ENCODE results near the gene ITGA7. TPM values are rescaled to one million over a fixed set of nuclear protein-coding genes. Genes with fewer than 3 reads are reported as not detected.
A peak's percentile ranks its signal among the peaks of the same experiment; 100 is the strongest.

The ITGA7 gene
- total RNA-seq, 1 experiment from 2014 or later, result 2.5 TPM

DNA sequence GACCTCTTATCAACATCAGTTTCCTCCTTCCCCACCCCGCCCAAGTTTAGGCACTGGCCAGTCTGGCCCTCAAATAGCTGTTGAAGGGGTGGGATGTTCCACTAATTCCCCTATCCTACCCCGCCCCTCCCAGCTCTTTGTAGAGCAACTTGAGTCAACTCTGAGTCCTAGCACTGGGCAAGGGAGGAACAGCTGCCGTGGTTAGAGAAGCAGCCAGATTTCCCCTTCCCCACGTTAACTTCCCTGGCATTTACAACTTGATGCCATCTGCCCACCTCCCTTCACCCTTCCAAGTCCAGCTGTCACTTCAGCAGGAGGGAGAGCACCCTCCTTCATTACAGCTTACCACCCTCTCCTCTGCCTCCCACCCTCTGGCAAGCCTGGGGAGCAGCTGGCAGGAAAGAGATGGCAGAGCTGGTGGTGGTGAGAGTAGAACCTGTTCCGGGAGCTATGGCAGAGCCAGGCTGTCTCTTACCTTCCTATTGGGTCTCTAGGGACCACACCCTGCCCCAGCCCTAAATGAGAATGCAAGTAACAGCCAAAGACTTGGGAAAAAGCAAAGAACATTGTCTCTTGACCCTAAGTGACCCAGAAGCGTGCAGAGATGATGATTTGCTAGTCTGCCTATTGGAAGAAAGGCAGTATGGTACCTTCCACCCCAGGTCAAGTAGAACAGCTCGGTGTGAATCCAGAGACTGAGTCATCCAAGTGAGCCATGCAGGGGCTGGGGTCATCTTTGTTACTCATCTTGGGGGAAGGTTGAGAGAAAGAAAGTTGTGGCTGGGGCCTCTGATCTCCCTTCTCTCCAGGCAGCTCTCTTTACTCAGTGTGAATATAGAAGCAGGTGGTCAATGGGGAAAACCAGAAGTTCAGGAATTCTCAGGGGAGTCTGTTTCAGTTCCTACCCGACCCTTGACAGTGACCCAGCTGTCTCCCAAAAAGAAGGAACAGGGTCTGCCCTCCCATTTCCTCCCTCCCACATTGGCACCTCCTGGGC lies 9.6 kb upstream of the ITGA7 start:
- Histone ChIP-seq H3K27ac (ENCODE audit: low read length) (peak overlapping the region; percentile 93), H3K4me3 (ENCODE audit: low read depth in 2 of 2, low read length in 2 of 2) (peak overlapping the region; percentile 70 to 78), H3K27me3 (ENCODE audit: control insufficient read depth, insufficient read depth, low read length) (no peaks in the 10 kb centered on the region), H3K4me1 (ENCODE audit: control insufficient read depth, insufficient read depth, low read length) (peaks cover 29% of the 10 kb centered on the region), H3K36me3 (ENCODE audit: control insufficient read depth, insufficient read depth, low read length) (no peaks in the 10 kb centered on the region), H3K9me3 (ENCODE audit: control insufficient read depth, insufficient read depth, low read depth, low read length) (no peaks in the 10 kb centered on the region)
- ChIA-PET POLR2A (no interaction called here), CTCF (interaction anchor here (0.8 to 1.1 kb wide), 2 partner anchors 36 to 61 kb away, joined by 4 to 7 read pairs; a partner anchor contains a TSS)
- intact Hi-C loops (cut with micrococcal nuclease; ENCODE audit: unreplicated experiment) (no loop called here), in situ Hi-C loops (cut with HindIII; ENCODE audit: low pct_unique_long_range_greater_than_20kb, low sequenced_read_pairs) (no loop called here)
- ATAC-seq (no peak), DNase-seq (ENCODE audit: low read depth, low spot score) (no peak)
- TF ChIP-seq, protein P1, sequence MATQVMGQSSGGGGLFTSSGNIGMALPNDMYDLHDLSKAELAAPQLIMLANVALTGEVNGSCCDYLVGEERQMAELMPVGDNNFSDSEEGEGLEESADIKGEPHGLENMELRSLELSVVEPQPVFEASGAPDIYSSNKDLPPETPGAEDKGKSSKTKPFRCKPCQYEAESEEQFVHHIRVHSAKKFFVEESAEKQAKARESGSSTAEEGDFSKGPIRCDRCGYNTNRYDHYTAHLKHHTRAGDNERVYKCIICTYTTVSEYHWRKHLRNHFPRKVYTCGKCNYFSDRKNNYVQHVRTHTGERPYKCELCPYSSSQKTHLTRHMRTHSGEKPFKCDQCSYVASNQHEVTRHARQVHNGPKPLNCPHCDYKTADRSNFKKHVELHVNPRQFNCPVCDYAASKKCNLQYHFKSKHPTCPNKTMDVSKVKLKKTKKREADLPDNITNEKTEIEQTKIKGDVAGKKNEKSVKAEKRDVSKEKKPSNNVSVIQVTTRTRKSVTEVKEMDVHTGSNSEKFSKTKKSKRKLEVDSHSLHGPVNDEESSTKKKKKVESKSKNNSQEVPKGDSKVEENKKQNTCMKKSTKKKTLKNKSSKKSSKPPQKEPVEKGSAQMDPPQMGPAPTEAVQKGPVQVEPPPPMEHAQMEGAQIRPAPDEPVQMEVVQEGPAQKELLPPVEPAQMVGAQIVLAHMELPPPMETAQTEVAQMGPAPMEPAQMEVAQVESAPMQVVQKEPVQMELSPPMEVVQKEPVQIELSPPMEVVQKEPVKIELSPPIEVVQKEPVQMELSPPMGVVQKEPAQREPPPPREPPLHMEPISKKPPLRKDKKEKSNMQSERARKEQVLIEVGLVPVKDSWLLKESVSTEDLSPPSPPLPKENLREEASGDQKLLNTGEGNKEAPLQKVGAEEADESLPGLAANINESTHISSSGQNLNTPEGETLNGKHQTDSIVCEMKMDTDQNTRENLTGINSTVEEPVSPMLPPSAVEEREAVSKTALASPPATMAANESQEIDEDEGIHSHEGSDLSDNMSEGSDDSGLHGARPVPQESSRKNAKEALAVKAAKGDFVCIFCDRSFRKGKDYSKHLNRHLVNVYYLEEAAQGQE (IDR thresholded peaks at IDR 0.05; ENCODE audit: insufficient read depth in 1 of 2, low read depth in 2 of 2, low read length in 1 of 2), result no peak
- TF ChIP-seq SIN3A (IDR thresholded peaks at IDR 0.05; ENCODE audit: borderline replicate concordance, insufficient read depth, low read depth, low read length) (no peak), CTCF (IDR thresholded peaks at IDR 0.05) (no peak), TCF7L2 (IDR thresholded peaks at IDR 0.05; ENCODE audit: low read depth, low read length) (no peak), POLR2AphosphoS5 (IDR thresholded peaks at IDR 0.05; ENCODE audit: low read depth, low read length) (no peak)
- BruUV-seq (replicated peaks), result no TSS peak

GRCh38 chr12:55716582-55716957 lies 8.9 kb upstream of the ITGA7 start:
- in situ Hi-C loops (cut with HindIII; ENCODE audit: low pct_unique_long_range_greater_than_20kb, low sequenced_read_pairs), result no loop called here
- ChIA-PET POLR2A (interaction anchor here (0.9 kb wide), 1 partner anchor 12 kb away, joined by 3 read pairs; the partner anchor contains the start of gene CD63), CTCF (interaction anchor here (0.8 to 1.1 kb wide), 2 partner anchors 35 to 60 kb away, joined by 4 to 7 read pairs; a partner anchor contains a TSS)

More at GRCh38 chr12:55716582-55716957, 8.9 kb upstream of the ITGA7 start:
- ATAC-seq (peak; percentile 20), DNase-seq (ENCODE audit: low read depth, low spot score) (no peak)
- H3K4me1 ChIP-seq (ENCODE audit: control insufficient read depth, insufficient read depth, low read length), result peaks cover 28% of the 10 kb centered on the region
- no peaks in the 10 kb centered on the region for H3K9me3 ChIP-seq (ENCODE audit: control insufficient read depth, insufficient read depth, low read depth, low read length)
- H3K27me3 ChIP-seq (ENCODE audit: control insufficient read depth, insufficient read depth, low read length), result no peaks in the 10 kb centered on the region
- peak overlapping the region; percentile 93 for H3K27ac ChIP-seq (ENCODE audit: low read length)
- no peaks in the 10 kb centered on the region for H3K36me3 ChIP-seq (ENCODE audit: control insufficient read depth, insufficient read depth, low read length)
- TSS peak; percentile 68 for BruUV-seq (replicated peaks)
- intact Hi-C loops (cut with micrococcal nuclease; ENCODE audit: unreplicated experiment), result no loop called here
- H3K4me3 ChIP-seq (ENCODE audit: low read depth in 2 of 2, low read length in 2 of 2), result peak overlapping the region; percentile 70 to 78
- no peak for TF ChIP-seq POLR2AphosphoS5 (IDR thresholded peaks at IDR 0.05; ENCODE audit: low read depth, low read length)
- TF ChIP-seq CTCF (IDR thresholded peaks at IDR 0.05), result no peak
- TF ChIP-seq, protein P1 (IDR thresholded peaks at IDR 0.05; ENCODE audit: insufficient read depth in 1 of 2, low read depth in 2 of 2, low read length in 1 of 2), result no peak
- TF ChIP-seq SIN3A (IDR thresholded peaks at IDR 0.05; ENCODE audit: borderline replicate concordance, insufficient read depth, low read depth, low read length), result no peak
- no peak for TF ChIP-seq TCF7L2 (IDR thresholded peaks at IDR 0.05; ENCODE audit: low read depth, low read length)

Measured in Panc1 (cell line).